Thyroid gland (tissue), 4 donors: Measurements from ENCODE around the gene EXOC4. TPM values are rescaled to one million over a fixed set of nuclear protein-coding genes. Genes with fewer than 3 reads are reported as not detected.

Experiments used
- DNase-seq, 2 donors: peaks; one replicate each; pipeline ENCODE4 v3.0.0-alpha.2; 2019
- H3K27ac ChIP-seq, 3 donors: fragments of 200-600 bp; sonication (generic); 1 replicate in 2 of 3; 2 replicates in 1 of 3; pipeline ENCODE4 v1.5.1; 2016 to 2019; ENCODE audit warnings: mild to moderate bottlenecking in 1 of 3, moderate library complexity in 1 of 3
- H3K27me3 ChIP-seq: fragments of 200-600 bp; sonication (generic); one replicate; pipeline ENCODE4 v1.5.1; 2019
- H3K36me3 ChIP-seq, 2 donors: fragments of 200-600 bp; sonication (generic); one replicate each; pipeline ENCODE4 v1.5.1; 2016 to 2019
- H3K4me1 ChIP-seq, 2 donors: fragments of 200-600 bp; sonication (generic); one replicate each; pipeline ENCODE4 v1.5.1; 2017 to 2019
- H3K4me3 ChIP-seq, 3 donors: fragments of 200-600 bp; sonication (generic); replicated peaks in 1 of 3; 1 replicate in 2 of 3; 2 replicates in 1 of 3; pipeline ENCODE4 v1.5.1; 2016; ENCODE audit warnings: mild to moderate bottlenecking in 1 of 3
- H3K9me3 ChIP-seq: fragments of 200-600 bp; sonication (generic); one replicate; pipeline ENCODE4 v1.5.1; 2017
- POLR2A ChIP-seq, 2 donors: fragments of 450-650 bp; IDR thresholded peaks; one replicate each; pipeline ENCODE4 v1.6.1; 2017; ENCODE audit warnings: antibody characterized with exemption in 2 of 2, mild to moderate bottlenecking in 2 of 2, moderate library complexity in 1 of 2
- WGBS, 2 donors: methylation state at CpG; one replicate each; pipeline ENCODE4 v1.1.5; 2017; 5-methylcytosine and 5-hydroxymethylcytosine counted together
- intact Hi-C: fragments of 100-400 bp; cut with DNase I; formaldehyde crosslinking; loops from one replicate; pipeline ENCODE4 v1.15.1; 2023
- total RNA-seq, 4 donors: library from RNA; depleted of rRNA; stranded (reverse); fragments of >200 nt; gene quantifications; one replicate each; pipeline ENCODE4 v1.2.3, GENCODE V29; 2016
- TF ChIP-seq, protein P1 (sequence below), 6 experiments: fragments of 200-600 bp in 3 of 6; fragments of 450-650 bp in 3 of 6; sonication (generic) in 3 of 6; IDR thresholded peaks; one replicate each; pipeline ENCODE4 v1.5.1; 2016 to 2019; ENCODE audit warnings: antibody characterized with exemption in 6 of 6, mild to moderate bottlenecking in 2 of 6, inconsistent platforms in 1 of 6, moderate library complexity in 1 of 6

Gene EXOC4
- total RNA-seq, 4 donors from 2014 or later, result 74.0 to 116 (median 107) TPM

DNA sequence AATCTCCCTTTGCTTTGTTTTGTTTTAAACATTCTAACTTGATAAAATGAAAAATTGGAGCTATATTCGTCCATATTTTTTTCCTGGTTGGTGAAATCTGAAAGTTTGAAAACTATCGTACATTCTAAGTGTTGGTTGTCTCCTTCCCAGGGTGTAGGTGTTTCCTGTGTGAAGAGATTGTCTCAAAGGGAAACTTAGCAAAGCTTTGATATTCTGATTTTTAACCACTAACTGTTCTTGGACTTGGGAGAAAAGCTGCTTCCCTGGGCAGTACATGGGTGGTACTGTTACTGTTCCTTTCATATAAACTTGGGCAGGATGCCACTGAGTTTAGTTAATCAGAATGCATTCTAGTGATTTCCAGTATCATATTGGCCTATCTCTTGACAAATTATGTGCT, 620.8 kb downstream of the EXOC4 start:
- WGBS, 2 donors, result 87 to 91% methylated on average over 2 of the region's 2 CpGs
- H3K4me3 ChIP-seq, result no peak overlapping the region
- H3K27ac ChIP-seq, result no peak overlapping the region
- no peaks in the 10 kb centered on the region for H3K36me3 ChIP-seq
- intact Hi-C loops, result no loop called here
- DNase-seq, result no peak
- no peaks in the 10 kb centered on the region for H3K9me3 ChIP-seq
- TF ChIP-seq, protein P1, sequence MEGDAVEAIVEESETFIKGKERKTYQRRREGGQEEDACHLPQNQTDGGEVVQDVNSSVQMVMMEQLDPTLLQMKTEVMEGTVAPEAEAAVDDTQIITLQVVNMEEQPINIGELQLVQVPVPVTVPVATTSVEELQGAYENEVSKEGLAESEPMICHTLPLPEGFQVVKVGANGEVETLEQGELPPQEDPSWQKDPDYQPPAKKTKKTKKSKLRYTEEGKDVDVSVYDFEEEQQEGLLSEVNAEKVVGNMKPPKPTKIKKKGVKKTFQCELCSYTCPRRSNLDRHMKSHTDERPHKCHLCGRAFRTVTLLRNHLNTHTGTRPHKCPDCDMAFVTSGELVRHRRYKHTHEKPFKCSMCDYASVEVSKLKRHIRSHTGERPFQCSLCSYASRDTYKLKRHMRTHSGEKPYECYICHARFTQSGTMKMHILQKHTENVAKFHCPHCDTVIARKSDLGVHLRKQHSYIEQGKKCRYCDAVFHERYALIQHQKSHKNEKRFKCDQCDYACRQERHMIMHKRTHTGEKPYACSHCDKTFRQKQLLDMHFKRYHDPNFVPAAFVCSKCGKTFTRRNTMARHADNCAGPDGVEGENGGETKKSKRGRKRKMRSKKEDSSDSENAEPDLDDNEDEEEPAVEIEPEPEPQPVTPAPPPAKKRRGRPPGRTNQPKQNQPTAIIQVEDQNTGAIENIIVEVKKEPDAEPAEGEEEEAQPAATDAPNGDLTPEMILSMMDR (IDR thresholded peaks at IDR 0.05), result no peak
- TF ChIP-seq POLR2A (IDR thresholded peaks at IDR 0.05), result no peak
- H3K4me1 ChIP-seq, result peaks cover 20 to 31% of the 10 kb centered on the region in 2 donors
- no peaks in the 10 kb centered on the region for H3K27me3 ChIP-seq

- Histone ChIP-seq H3K4me1 (no peaks in the 10 kb centered on the region), H3K4me3 (no peak overlapping the region), H3K36me3 (no peaks in the 10 kb centered on the region), H3K27ac (no peak overlapping the region), H3K9me3 (no peaks in the 10 kb centered on the region), H3K27me3 (no peaks in the 10 kb centered on the region)
- DNase-seq, result no peak
- WGBS, 2 donors, result 89 to 93% methylated on average over 3 of the region's 3 CpGs
- TF ChIP-seq POLR2A (IDR thresholded peaks at IDR 0.05), result no peak
- TF ChIP-seq, protein P1 (IDR thresholded peaks at IDR 0.05), result no peak
- intact Hi-C loops, result no loop called here
Measured at GRCh38 chr7:133883591-133883990, 630.7 kb downstream of the EXOC4 start.

DNA sequence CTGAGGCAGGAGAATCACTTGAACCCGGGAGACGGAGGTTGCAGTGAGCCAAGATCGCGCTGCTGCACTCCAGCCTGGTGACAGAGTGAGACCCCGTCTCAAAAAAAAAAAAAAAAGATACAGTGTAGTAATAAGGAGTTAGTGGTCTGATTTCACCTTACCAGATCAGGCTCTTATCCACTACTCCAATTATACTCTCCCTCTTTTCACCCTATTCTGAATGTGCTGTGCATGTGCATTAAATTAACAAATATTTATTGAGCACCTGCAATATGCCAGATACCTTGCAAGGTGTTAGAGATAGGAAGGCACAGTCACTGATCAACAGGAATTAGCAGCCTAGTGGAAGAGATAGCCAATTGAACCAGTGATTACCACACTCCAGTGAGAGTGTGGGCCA, 632.3 kb downstream of the EXOC4 start:
- intact Hi-C loops, result no loop called here
- no peak for TF ChIP-seq POLR2A (IDR thresholded peaks at IDR 0.05)
- TF ChIP-seq, protein P1 (IDR thresholded peaks at IDR 0.05), result no peak
- 92 to 99% methylated on average over 5 of the region's 5 CpGs for WGBS, 2 donors
- Histone ChIP-seq H3K9me3 (no peaks in the 10 kb centered on the region), H3K27ac (no peak overlapping the region), H3K4me1 (no peaks in the 10 kb centered on the region), H3K36me3 (no peaks in the 10 kb centered on the region), H3K27me3 (no peaks in the 10 kb centered on the region), H3K4me3 (no peak overlapping the region)
- no peak for DNase-seq

GRCh38 chr7:133886086-133886485, 633.2 kb downstream of the EXOC4 start:
- no peak for DNase-seq
- Histone ChIP-seq H3K4me1 (no peaks in the 10 kb centered on the region), H3K27me3 (no peaks in the 10 kb centered on the region), H3K4me3 (no peak overlapping the region), H3K9me3 (no peaks in the 10 kb centered on the region), H3K27ac (no peak overlapping the region), H3K36me3 (no peaks in the 10 kb centered on the region)
- TF ChIP-seq, protein P1 (IDR thresholded peaks at IDR 0.05), result no peak
- TF ChIP-seq POLR2A (IDR thresholded peaks at IDR 0.05), result no peak
- intact Hi-C loops, result no loop called here
- 78% methylated on average over 3 of the region's 3 CpGs for WGBS, 2 donors

DNA sequence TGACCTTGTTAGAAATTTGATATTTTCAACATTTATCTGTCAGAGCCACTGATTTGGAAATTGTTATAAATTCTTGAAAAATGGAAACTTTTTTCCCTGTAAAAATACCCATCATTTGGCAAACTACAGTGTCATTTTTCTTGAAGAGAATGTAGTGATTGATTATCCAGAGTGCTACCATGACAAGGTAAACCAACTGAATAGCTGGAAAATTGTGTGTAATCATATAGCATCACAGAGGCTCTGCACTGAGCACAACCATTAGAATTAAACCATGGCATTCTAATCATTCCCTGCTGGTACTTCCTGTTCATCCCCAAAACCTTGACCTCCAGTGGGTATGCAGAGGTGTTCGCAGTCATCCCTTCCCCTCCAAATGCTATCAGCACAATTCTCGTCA, 633.9 kb downstream of the EXOC4 start:
- H3K9me3 ChIP-seq, result no peaks in the 10 kb centered on the region
- 97 to 98% methylated on average over 2 of the region's 2 CpGs for WGBS, 2 donors
- H3K36me3 ChIP-seq, result no peaks in the 10 kb centered on the region
- H3K4me3 ChIP-seq, result no peak overlapping the region
- no peak overlapping the region for H3K27ac ChIP-seq
- no peak for DNase-seq
- no peaks in the 10 kb centered on the region for H3K4me1 ChIP-seq
- intact Hi-C loops, result no loop called here
- H3K27me3 ChIP-seq, result no peaks in the 10 kb centered on the region
- TF ChIP-seq POLR2A (IDR thresholded peaks at IDR 0.05), result no peak
- TF ChIP-seq, protein P1 (IDR thresholded peaks at IDR 0.05), result no peak
